ENCODE measurements around the gene TNKS1BP1. TPM values are rescaled to one million over a fixed set of nuclear protein-coding genes. Genes with fewer than 3 reads are reported as not detected.

TNKS1BP1 gene
- total RNA-seq, 4 donors from 2014 or later, result 74.3 to 122 (median 119) TPM

DNA sequence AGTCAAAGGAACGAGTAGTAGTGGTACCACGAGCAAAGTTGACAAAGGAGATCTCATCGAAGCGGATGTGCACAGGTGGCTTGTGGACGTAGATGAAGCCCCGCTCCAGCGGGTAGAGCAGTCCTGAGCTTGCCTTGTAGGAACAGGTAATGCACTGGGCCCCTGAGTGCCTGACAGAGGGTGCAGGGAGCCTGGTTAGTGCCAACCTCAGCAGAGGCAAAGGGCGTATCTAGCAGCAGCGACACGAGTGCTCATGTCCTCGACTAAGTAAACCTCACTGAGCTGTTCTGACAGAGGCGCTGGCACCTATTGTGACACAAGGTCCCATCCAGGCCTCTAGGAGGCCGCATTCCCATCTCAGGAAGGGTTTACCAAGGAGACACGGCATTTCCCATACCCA, 7.0 kb upstream of the TNKS1BP1 start:
- in situ Hi-C loops (cut with MboI; ENCODE audit: low pct_ligation_motif_present in 1 of 4, low pct_unique_long_range_greater_than_20kb in 1 of 4, low sequenced_read_pairs in 3 of 4), result loop anchor here in 3 of 4 donors (25.0 kb wide), 2 partner anchors 156 to 306 kb away; partner anchors contain the start of gene YPEL4 (in 2 of the 3)
- 93 to 94% methylated on average over 7 to 12 of the region's 14 CpGs for WGBS, 2 donors (ENCODE audit: low coverage in 1 of 2)
- Histone ChIP-seq H3K27me3 (no peaks in the 10 kb centered on the region), H3K4me1 (peaks cover 11 to 23% (median 14%) of the 10 kb centered on the region in 4 donors), H3K27ac (no peak overlapping the region), H3K9me3 (no peaks in the 10 kb centered on the region), H3K4me3 (no peak overlapping the region), H3K36me3 (peaks cover 0 to 33% (median 16%) of the 10 kb centered on the region in 4 donors)
- DNase-seq, result no peak
- TF ChIP-seq CTCF (IDR thresholded peaks at IDR 0.05) (no peak), POLR2A (IDR thresholded peaks at IDR 0.05) (no peak), POLR2AphosphoS5 (IDR thresholded peaks at IDR 0.05) (no peak), EP300 (IDR thresholded peaks at IDR 0.05; ENCODE audit: low read depth) (no peak)
- intact Hi-C loops (cut with DNase I; ENCODE audit: low total_unique reads), result no loop called here

DNA sequence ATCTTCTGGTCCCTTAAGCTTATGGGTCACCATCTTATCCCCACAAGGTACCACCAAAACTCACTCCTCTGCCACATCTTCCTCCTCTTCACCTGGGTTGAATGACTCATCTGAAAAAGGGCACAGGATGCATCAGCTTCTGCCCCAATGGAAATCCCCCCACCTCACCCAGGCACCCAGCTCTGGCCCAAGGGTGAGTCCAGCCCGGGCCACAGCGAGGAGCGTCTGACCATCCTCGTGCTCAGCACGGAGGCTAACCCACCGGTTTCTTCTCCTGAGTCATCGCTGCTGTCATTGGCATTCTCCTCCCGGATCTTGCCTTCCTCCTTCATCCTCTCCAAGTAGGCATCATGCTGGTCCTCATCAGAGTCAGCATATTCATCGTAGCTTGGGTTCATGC, 5.3 kb upstream of the TNKS1BP1 start:
- WGBS, 2 donors (ENCODE audit: low coverage in 1 of 2), result 75 to 100% methylated on average over 1 to 9 of the region's 9 CpGs
- in situ Hi-C loops (cut with MboI; ENCODE audit: low pct_ligation_motif_present in 1 of 4, low pct_unique_long_range_greater_than_20kb in 1 of 4, low sequenced_read_pairs in 3 of 4), result loop anchor here in 3 of 4 donors (25.0 kb wide), 2 partner anchors 157 to 307 kb away; partner anchors contain the start of gene YPEL4 (in 2 of the 3)
- H3K9me3 ChIP-seq, result no peaks in the 10 kb centered on the region
- no peak overlapping the region for H3K4me3 ChIP-seq
- no peak for DNase-seq
- H3K4me1 ChIP-seq, result peaks cover 23 to 31% (median 24%) of the 10 kb centered on the region in 4 donors
- TF ChIP-seq EP300 (IDR thresholded peaks at IDR 0.05; ENCODE audit: low read depth) (no peak), POLR2A (IDR thresholded peaks at IDR 0.05) (no peak), CTCF (IDR thresholded peaks at IDR 0.05) (no peak), POLR2AphosphoS5 (IDR thresholded peaks at IDR 0.05) (no peak)
- peaks cover 0 to 35% (median 16%) of the 10 kb centered on the region in 4 donors for H3K36me3 ChIP-seq
- H3K27me3 ChIP-seq, result no peaks in the 10 kb centered on the region
- no peak overlapping the region for H3K27ac ChIP-seq
- intact Hi-C loops (cut with DNase I; ENCODE audit: low total_unique reads), result no loop called here

- 90 to 94% methylated on average over 5 of the region's 5 CpGs for WGBS, 2 donors (ENCODE audit: low coverage in 1 of 2)
- no peaks in the 10 kb centered on the region for H3K27me3 ChIP-seq
- TF ChIP-seq POLR2A (IDR thresholded peaks at IDR 0.05), result no peak
- TF ChIP-seq EP300 (IDR thresholded peaks at IDR 0.05; ENCODE audit: low read depth), result no peak
- H3K27ac ChIP-seq, result peak overlapping the region in 1 of 4 donors; percentile 98
- intact Hi-C loops (cut with DNase I; ENCODE audit: low total_unique reads) (loop anchor here (10.0 kb wide), 1 partner anchor 337 kb away; the partner anchor contains the start of gene ZDHHC5), in situ Hi-C loops (cut with MboI; ENCODE audit: low pct_ligation_motif_present in 1 of 4, low pct_unique_long_range_greater_than_20kb in 1 of 4, low sequenced_read_pairs in 3 of 4) (loop anchor here in 3 of 4 donors (25.0 kb wide), 2 partner anchors 160 to 310 kb away; partner anchors contain the start of gene YPEL4 (in 2 of the 3))
- no peak for DNase-seq
- H3K4me3 ChIP-seq, result no peak overlapping the region
- H3K36me3 ChIP-seq, result peaks cover 0 to 34% (median 16%) of the 10 kb centered on the region in 4 donors
- peaks cover 17 to 31% (median 25%) of the 10 kb centered on the region in 4 donors for H3K4me1 ChIP-seq
- no peaks in the 10 kb centered on the region for H3K9me3 ChIP-seq
Observed at GRCh38 chr11:57327721-57328120, 3.0 kb upstream of the TNKS1BP1 start.

GRCh38 chr11:57325735-57326048, 940 bp upstream of the TNKS1BP1 start:
- WGBS, 2 donors (ENCODE audit: low coverage in 1 of 2), result 25% methylated on average over 6 of the region's 6 CpGs; no CpG with 5 or more reads in 1 of the 2 donors
- H3K4me3 ChIP-seq, result peak overlapping the region in 3 of 4 donors; percentile 85 to 97 (median 87)
- H3K27ac ChIP-seq, result peak overlapping the region; percentile 92 to 98 (median 96)
- no peak for TF ChIP-seq CTCF (IDR thresholded peaks at IDR 0.05)
- TF ChIP-seq EP300 (IDR thresholded peaks at IDR 0.05; ENCODE audit: low read depth), result peak; percentile 82
- no peak for TF ChIP-seq POLR2A (IDR thresholded peaks at IDR 0.05)
- peak; percentile 35 to 89 (median 87) for TF ChIP-seq POLR2AphosphoS5 (IDR thresholded peaks at IDR 0.05)
- H3K4me1 ChIP-seq, result peaks cover 18 to 50% (median 46%) of the 10 kb centered on the region in 4 donors
- intact Hi-C loops (cut with DNase I; ENCODE audit: low total_unique reads) (loop anchor here (10.0 kb wide), 1 partner anchor 339 kb away; the partner anchor contains the start of gene ZDHHC5), in situ Hi-C loops (cut with MboI; ENCODE audit: low pct_ligation_motif_present in 1 of 4, low pct_unique_long_range_greater_than_20kb in 1 of 4, low sequenced_read_pairs in 3 of 4) (loop anchor here in 3 of 4 donors (25.0 kb wide), 2 partner anchors 162 to 312 kb away; partner anchors contain the start of gene YPEL4 (in 2 of the 3))
- H3K27me3 ChIP-seq, result no peaks in the 10 kb centered on the region
- peaks cover 0 to 14% (median 6%) of the 10 kb centered on the region in 4 donors for H3K36me3 ChIP-seq
- no peaks in the 10 kb centered on the region for H3K9me3 ChIP-seq
- peak; percentile 85 for DNase-seq

Data from transverse colon (tissue), 4 donors.